Activated naive CD8-positive, alpha-beta T cell (primary cell): ENCODE results near the gene F2RL2.
A peak's percentile ranks its signal among the peaks of the same experiment; 100 is the strongest.

Experiments used
- H3K27ac Mint-ChIP-seq: one replicate; pipeline ENCODE4 v1.8.0; 2021; ENCODE audit warnings: mixed read lengths
- H3K27me3 Mint-ChIP-seq: one replicate; pipeline ENCODE4 v1.8.0; 2021; ENCODE audit warnings: mixed read lengths
- H3K36me3 Mint-ChIP-seq: one replicate; pipeline ENCODE4 v1.8.0; 2021; ENCODE audit warnings: mixed read lengths
- H3K4me1 Mint-ChIP-seq: one replicate; pipeline ENCODE4 v1.8.0; 2021; ENCODE audit warnings: low read depth, mixed read lengths
- H3K4me3 Mint-ChIP-seq: one replicate; pipeline ENCODE4 v1.8.0; 2021; ENCODE audit warnings: mild to moderate bottlenecking, mixed read lengths
- H3K9me3 Mint-ChIP-seq: one replicate; pipeline ENCODE4 v1.8.0; 2021; ENCODE audit warnings: low read depth, mixed read lengths

Gene F2RL2

GRCh38 chr5:76641514-76642120, 18.4 kb upstream of the F2RL2 start:
- H3K36me3 Mint-ChIP-seq = peaks cover 28% of the 10 kb centered on the region

GRCh38 chr5:76638479-76638878, 15.3 kb upstream of the F2RL2 start:
- H3K36me3 Mint-ChIP-seq = peaks cover 16% of the 10 kb centered on the region
- H3K4me3 Mint-ChIP-seq = no peak overlapping the region
- H3K9me3 Mint-ChIP-seq = no peaks in the 10 kb centered on the region
- H3K4me1 Mint-ChIP-seq = peaks cover 5% of the 10 kb centered on the region
- peak overlapping the region; percentile 13 for H3K27ac Mint-ChIP-seq
- no peaks in the 10 kb centered on the region for H3K27me3 Mint-ChIP-seq

More at GRCh38 chr5:76641514-76642120, 18.4 kb upstream of the F2RL2 start:
- no peak overlapping the region for H3K4me3 Mint-ChIP-seq
- no peaks in the 10 kb centered on the region for H3K9me3 Mint-ChIP-seq
- H3K27ac Mint-ChIP-seq = no peak overlapping the region
- H3K27me3 Mint-ChIP-seq = no peaks in the 10 kb centered on the region
- H3K4me1 Mint-ChIP-seq = peaks cover 5% of the 10 kb centered on the region

- Mint-ChIP-seq H3K4me1 (peaks cover 5% of the 10 kb centered on the region), H3K4me3 (no peak overlapping the region), H3K9me3 (no peaks in the 10 kb centered on the region), H3K27me3 (no peaks in the 10 kb centered on the region), H3K36me3 (peaks cover 12% of the 10 kb centered on the region), H3K27ac (no peak overlapping the region)
Observed at GRCh38 chr5:76637490-76637889, 14.3 kb upstream of the F2RL2 start.

- Mint-ChIP-seq H3K36me3 (peaks cover 17% of the 10 kb centered on the region), H3K4me3 (no peak overlapping the region)
Observed at GRCh38 chr5:76634661-76635060, 11.5 kb upstream of the F2RL2 start.

GRCh38 chr5:76626738-76627137, 3.5 kb upstream of the F2RL2 start:
- Mint-ChIP-seq H3K4me1 (peaks cover 5% of the 10 kb centered on the region), H3K4me3 (no peak overlapping the region)

More at GRCh38 chr5:76634661-76635060, 11.5 kb upstream of the F2RL2 start:
- H3K27ac Mint-ChIP-seq = peak overlapping the region; percentile 2
- no peaks in the 10 kb centered on the region for H3K9me3 Mint-ChIP-seq
- peaks cover 2% of the 10 kb centered on the region for H3K4me1 Mint-ChIP-seq
- no peaks in the 10 kb centered on the region for H3K27me3 Mint-ChIP-seq

GRCh38 chr5:76625087-76625815, 2.0 kb upstream of the F2RL2 start:
- Mint-ChIP-seq H3K9me3 (no peaks in the 10 kb centered on the region), H3K36me3 (peaks cover 10% of the 10 kb centered on the region), H3K4me3 (no peak overlapping the region), H3K27ac (no peak overlapping the region), H3K27me3 (no peaks in the 10 kb centered on the region), H3K4me1 (peaks cover 5% of the 10 kb centered on the region)

More at GRCh38 chr5:76626738-76627137, 3.5 kb upstream of the F2RL2 start:
- Mint-ChIP-seq H3K9me3 (no peaks in the 10 kb centered on the region), H3K27me3 (no peaks in the 10 kb centered on the region), H3K27ac (no peak overlapping the region), H3K36me3 (peaks cover 14% of the 10 kb centered on the region)

GRCh38 chr5:76622076-76622475, 1.1 kb downstream of the F2RL2 start:
- Mint-ChIP-seq H3K9me3 (no peaks in the 10 kb centered on the region), H3K4me1 (peaks cover 5% of the 10 kb centered on the region), H3K27ac (no peak overlapping the region), H3K36me3 (peaks cover 12% of the 10 kb centered on the region), H3K4me3 (no peak overlapping the region), H3K27me3 (no peaks in the 10 kb centered on the region)

- H3K27ac Mint-ChIP-seq = no peak overlapping the region
- H3K27me3 Mint-ChIP-seq = no peaks in the 10 kb centered on the region
- no peaks in the 10 kb centered on the region for H3K4me1 Mint-ChIP-seq
- peaks cover 14% of the 10 kb centered on the region for H3K36me3 Mint-ChIP-seq
- H3K4me3 Mint-ChIP-seq = no peak overlapping the region
- no peaks in the 10 kb centered on the region for H3K9me3 Mint-ChIP-seq
Observed at GRCh38 chr5:76620166-76620565, 3.0 kb downstream of the F2RL2 start.

GRCh38 chr5:76617675-76618074, 5.5 kb downstream of the F2RL2 start:
- H3K4me3 Mint-ChIP-seq = no peak overlapping the region
- H3K9me3 Mint-ChIP-seq = no peaks in the 10 kb centered on the region
- no peaks in the 10 kb centered on the region for H3K4me1 Mint-ChIP-seq
- peaks cover 22% of the 10 kb centered on the region for H3K36me3 Mint-ChIP-seq
- no peak overlapping the region for H3K27ac Mint-ChIP-seq
- H3K27me3 Mint-ChIP-seq = no peaks in the 10 kb centered on the region

- Mint-ChIP-seq H3K27ac (no peak overlapping the region), H3K4me1 (no peaks in the 10 kb centered on the region), H3K9me3 (no peaks in the 10 kb centered on the region), H3K27me3 (no peaks in the 10 kb centered on the region), H3K36me3 (peaks cover 22% of the 10 kb centered on the region), H3K4me3 (no peak overlapping the region)
Observed at GRCh38 chr5:76617229-76617628, 6.0 kb downstream of the F2RL2 start.

- no peak overlapping the region for H3K4me3 Mint-ChIP-seq
- H3K27me3 Mint-ChIP-seq = no peaks in the 10 kb centered on the region
- H3K4me1 Mint-ChIP-seq = no peaks in the 10 kb centered on the region
- H3K27ac Mint-ChIP-seq = no peak overlapping the region
- H3K36me3 Mint-ChIP-seq = peaks cover 25% of the 10 kb centered on the region
- no peaks in the 10 kb centered on the region for H3K9me3 Mint-ChIP-seq
Observed at GRCh38 chr5:76616206-76616605, 7.0 kb downstream of the F2RL2 start.

GRCh38 chr5:76615759-76616158, 7.4 kb downstream of the F2RL2 start:
- Mint-ChIP-seq H3K4me3 (no peak overlapping the region), H3K36me3 (peaks cover 26% of the 10 kb centered on the region), H3K9me3 (no peaks in the 10 kb centered on the region), H3K4me1 (no peaks in the 10 kb centered on the region), H3K27me3 (no peaks in the 10 kb centered on the region), H3K27ac (no peak overlapping the region)

GRCh38 chr5:76612942-76613341, 10.3 kb downstream of the F2RL2 start:
- Mint-ChIP-seq H3K4me1 (peaks cover 1% of the 10 kb centered on the region), H3K36me3 (peaks cover 24% of the 10 kb centered on the region), H3K9me3 (no peaks in the 10 kb centered on the region), H3K27ac (no peak overlapping the region), H3K27me3 (no peaks in the 10 kb centered on the region), H3K4me3 (no peak overlapping the region)

- Mint-ChIP-seq H3K9me3 (no peaks in the 10 kb centered on the region), H3K36me3 (peaks cover 21% of the 10 kb centered on the region), H3K4me1 (peaks cover 4% of the 10 kb centered on the region), H3K27ac (no peak overlapping the region), H3K4me3 (no peak overlapping the region), H3K27me3 (no peaks in the 10 kb centered on the region)
Observed at GRCh38 chr5:76610196-76610595, 13.0 kb downstream of the F2RL2 start.

GRCh38 chr5:76608833-76609232, 14.4 kb downstream of the F2RL2 start:
- Mint-ChIP-seq H3K9me3 (no peaks in the 10 kb centered on the region), H3K4me3 (no peak overlapping the region), H3K27me3 (no peaks in the 10 kb centered on the region), H3K36me3 (peaks cover 28% of the 10 kb centered on the region), H3K27ac (no peak overlapping the region), H3K4me1 (peaks cover 4% of the 10 kb centered on the region)
